Stimulated activated CD4-positive, alpha-beta T cell treated with anti-CD3 and anti-CD28 coated beads, Interleukin-4, amount 100 ng/mL, for 24 hours (primary cell): ENCODE data around the gene MYBPH.

ENCODE experiments used
- DNase-seq: peaks from one replicate; pipeline ENCODE4 v3.0.0-alpha.2; 2020

Gene MYBPH

DNA sequence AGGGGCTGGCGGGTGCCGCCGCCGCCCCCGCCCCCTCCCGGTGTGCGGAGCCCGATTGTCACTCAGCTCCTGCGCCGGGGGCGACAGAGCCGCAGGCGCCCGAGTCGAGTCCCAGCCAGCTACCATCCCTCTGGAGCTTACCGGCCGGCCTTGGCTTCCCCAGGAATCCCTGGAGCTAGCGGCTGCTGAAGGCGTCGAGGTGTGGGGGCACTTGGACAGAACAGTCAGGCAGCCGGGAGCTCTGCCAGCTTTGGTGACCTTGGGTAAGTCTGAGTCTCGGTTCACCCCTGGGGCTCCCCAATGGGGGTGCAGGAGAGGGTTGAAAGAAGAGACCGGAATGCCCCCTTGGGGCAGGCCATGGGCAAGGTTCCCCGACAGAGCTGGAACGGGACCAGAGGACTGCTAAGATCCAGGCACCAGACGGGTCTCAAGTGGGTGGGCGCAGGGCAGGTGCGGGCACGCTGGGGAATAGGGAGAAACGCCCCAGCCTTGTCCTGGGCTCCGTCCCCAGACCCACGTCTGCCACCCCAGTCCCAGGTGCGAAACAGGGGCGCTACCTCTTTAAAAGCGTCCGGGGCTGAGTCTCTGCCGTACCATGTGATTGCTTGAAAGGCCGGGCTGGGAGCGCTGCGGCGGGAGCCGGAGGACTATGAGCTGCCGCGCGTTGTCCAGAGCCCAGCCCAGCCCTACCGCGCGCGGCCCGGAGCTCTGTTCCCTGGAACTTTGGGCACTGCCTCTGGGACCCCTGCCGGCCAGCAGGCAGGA, 47.8 kb downstream of the MYBPH start, which contains the start of gene ADORA1:
TSS of gene ADORA1 (plus strand) at position 61 of the 765 bp plus-strand sequence. CDS start 1,116 bp downstream, outside the sequence.
- DNase-seq, result no peak

DNA sequence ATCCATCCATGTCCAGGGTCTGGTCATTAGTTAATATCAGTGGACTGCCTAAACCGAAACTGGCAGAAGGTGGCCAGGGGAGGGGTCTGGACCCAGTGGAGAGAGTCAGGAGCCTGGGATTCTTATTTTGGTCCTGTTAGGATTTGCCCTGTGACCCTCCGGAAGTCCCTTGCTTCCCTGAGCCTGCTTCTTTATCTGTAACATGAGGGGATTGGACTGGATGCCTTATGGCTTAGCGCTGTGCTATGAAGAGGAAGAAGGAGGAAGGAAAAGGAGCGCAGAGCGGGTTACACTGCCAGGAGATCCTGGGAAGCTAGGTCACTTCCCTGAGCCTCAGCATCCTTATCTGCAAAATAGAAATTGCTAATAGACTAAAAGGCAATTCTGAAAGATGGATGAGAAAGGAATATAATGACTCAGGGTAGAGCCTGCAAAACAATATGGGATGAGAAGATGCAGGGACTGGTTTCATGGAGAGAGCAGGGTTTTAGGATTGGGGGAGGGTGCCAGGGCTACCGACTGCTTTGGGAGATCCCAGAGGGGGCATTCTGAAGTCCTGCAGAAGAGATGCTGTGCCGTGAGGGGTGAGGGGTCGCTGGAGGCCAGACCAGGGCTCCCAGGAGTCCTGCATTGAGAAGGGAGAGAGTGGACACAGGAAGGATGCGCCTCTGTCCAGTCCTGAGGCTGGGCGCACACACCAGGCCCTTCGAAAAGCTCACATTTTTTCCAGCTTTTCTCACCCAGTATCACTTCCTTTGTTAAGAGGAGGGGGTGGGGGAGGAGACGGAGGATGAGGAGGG, 48.6 kb downstream of the MYBPH start:
- DNase-seq, result no peak

DNA sequence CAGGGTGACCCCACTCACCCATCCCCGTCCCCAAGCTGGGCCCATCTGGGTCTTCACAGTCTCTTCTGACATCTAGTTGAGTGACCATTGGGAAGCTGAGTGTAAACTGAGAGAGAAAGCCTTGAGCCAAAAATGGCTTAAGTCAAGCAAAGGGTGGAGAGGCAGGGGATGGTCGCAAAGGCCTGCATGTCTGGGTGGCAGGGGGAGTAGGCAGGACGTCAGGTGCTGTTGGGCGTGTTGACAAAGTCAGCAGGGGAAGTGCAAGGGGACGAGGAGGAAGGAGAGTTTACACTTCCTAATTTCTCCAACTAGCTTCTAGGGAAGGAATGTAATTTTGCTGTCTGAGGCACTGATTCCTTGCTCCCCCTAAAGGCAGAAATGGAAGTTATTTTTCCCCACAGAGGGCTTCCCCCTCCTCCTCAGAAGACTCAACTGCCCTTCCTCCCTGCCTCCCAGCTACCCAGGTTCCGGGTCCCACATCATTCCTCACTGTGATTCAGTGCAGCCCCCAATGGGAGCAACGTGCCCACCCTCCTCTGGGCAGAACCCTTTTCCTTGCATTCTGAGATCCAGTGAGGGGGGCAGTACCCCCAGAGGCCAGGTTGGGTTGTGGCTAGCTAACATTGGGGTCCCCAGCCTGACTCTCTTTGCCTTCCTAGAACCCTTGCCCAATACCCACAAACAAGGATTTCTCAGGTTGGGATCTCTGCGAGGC, 49.3 kb downstream of the MYBPH start:
- DNase-seq, result no peak

DNA sequence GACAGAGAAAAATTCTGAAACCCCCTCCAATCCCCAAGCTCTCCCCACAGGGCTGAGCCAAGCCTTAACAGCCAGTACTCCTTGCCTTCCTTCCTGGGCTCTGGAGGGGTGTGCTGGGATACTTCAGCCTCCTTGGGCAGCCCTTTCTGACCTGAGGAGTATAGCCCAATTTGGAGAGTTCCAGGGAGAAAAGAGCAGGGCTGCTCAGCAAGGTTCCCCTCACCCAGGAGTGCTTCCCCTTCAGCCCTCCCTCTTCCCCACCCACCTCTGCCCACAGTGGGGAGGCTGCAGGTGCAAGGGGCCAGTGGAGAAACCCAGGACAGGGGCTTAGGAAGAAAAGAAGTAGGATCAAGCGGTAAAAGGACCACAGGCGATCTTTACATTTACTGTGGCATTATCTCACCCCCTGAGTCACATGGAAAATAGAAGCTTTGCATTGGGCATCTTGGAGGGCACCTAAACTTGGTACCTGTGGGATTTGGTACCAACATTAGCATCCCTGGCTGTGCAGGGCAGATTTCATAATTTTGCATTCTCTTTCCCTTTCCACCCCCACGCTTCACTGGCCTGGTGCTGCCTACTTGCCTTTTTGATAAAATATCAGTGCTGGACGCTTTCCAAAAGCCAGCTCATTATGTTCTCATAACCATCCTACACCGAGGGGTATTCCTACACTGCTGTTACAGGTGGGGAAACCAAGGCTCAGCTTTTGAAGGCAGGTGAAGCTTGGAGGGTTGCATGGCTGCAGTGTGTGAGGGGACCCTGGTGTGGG, 50.9 kb downstream of the MYBPH start:
- DNase-seq, result no peak

DNA sequence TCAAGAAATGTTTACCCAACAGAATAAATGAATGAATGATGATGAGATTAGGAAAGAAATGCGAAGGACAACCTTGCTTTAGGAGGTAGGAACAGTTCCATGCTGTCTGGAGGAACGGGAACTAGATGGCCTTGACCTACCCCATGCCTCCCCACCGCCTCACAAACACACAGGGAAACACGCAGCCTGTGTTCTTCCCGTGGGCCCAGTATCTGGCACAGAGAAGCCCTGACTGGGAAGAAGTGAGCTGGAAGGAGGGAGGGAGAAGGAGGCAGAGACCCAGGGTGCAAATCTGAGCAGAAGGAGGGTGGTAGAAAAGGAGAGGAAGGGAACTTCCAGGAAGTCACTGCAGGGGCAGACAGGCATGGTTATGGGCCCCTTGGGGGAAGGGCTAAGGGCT, 51.6 kb downstream of the MYBPH start:
- no peak for DNase-seq

DNA sequence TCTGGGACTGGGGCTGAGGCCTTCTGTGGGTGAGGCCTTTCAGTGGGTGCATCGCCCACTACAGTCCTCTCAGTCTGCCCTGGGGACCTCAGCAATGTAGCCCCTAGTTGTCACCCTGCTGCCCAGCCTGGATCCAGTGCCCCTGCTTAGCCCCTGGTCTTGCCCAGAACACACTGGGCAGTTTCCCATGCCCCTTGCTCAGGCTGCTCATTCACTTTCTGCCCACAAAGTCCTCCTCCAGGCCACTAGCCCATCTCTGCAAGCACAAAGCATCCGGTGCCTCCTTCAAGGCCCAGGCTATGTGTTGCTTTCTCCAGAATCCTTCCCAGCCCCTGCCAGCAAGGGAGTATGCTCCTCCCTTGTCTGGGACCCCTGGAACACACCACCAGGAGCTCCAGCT, 53.5 kb downstream of the MYBPH start:
- no peak for DNase-seq

DNA sequence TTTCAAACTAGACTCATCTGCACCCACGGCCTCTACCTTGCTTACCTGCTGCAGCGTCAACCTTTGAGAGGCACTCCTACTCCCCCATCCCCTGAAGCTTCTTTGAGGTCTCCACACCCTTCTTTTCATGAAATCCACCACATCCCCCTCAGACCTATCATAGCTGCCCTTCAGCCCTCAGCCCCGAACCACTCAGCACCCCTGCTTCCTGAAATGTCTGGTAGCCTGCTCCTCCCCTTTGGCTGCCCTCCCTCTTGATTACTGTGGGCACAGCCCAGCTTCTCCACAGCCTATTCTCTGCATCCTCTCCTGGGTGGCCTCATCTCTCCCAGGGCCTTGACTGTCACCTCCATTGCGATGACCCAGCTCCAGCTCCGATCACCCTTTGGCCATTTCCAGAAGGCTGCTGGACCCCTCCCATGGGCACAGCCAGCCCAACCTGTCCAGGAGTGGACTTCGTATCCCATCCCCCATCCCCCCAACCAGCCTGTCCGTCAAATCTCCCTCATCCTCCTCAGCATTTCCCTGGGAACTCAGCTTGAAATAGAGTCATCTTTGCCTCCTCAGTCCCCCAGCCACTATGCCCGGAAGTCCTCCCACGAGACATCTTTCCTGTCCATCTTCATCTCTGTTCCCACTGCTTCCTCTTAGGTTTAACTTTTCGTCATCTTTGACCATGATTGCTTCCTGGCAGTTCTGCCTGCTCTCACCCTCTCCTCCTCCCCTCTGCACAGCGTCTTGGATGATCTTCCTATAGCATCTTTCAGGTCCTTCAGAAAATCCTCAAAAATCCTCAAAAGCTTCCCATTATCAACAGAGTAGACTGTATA, 54.2 kb downstream of the MYBPH start:
- no peak for DNase-seq

DNA sequence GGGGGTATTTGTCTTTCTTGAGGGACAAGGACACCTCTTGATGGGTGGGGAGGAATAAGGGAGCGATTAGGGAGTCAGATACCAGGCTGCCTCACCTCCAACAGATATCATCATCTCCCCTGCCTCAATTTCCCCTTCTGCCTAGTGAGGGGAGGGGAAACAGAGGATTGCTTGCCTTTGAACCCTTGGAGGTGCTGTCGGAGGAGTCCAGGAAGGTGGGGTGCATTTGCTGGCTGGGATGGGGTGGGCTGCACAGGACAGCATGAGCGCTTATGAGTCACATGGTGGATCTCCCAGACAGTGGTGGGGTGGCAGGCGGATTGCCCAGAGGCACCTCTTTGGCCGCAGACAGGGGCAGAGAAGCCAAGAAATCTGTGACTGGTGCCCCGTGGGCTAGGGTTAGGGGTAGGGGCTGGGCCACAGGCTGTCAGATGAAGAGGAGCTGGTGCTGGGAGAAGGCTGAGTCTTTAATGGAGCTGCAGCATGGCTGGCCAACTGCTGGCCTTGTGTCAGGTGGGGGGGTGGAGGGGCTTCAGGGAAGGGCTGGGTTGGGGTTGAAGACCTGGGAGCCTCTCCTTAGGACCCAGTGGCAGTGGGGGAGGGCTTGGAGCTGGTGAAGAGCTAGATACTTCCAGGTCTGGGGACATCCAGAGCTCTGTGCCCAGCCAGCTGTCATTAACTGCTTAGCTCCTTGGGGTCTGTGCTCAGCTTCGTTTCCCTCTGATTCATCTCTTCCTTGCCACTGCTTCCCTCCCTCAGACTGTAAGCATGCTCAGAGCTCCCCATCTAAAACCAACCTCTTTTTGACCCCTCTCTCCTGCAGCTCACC, 55.1 kb downstream of the MYBPH start:
- no peak for DNase-seq
